ENCODE data around the gene NOSTRIN.

DNA sequence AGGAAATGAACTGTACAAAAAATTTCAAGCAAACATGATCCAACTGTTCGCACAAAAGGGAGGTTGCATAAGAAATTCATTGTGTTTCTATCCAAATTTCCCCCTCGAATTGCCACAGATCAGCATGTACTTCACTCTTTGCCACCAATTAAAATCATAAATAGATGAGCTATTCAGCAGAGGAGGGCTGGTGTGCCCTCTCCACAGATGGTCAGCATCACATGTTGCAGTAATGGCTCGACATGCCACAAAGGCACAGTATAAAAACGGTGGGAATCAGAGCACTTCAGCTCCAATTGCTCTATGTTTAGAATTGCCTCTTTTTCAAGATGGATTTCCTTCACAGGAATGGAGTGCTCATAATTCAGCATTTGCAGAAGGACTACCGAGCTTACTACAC, 98.6 kb downstream of the NOSTRIN start, which contains the start of gene G6PC2:
- no peak for TF ChIP-seq CTCF (IDR thresholded peaks at IDR 0.05)
- TF ChIP-seq POLR2A (IDR thresholded peaks at IDR 0.05) = no peak
- TF ChIP-seq POLR2AphosphoS5 (IDR thresholded peaks at IDR 0.05) = no peak

All from gastroesophageal sphincter (tissue), 3 donors.